Skin of body (tissue), 2 donors: ENCODE results near the gene ARL2. TPM values are rescaled to one million over a fixed set of nuclear protein-coding genes. Genes with fewer than 3 reads are reported as not detected.

Source experiments
- DNase-seq: peaks from one replicate; lab custom pipeline; 2025; lab: John Stamatoyannopoulos, UW
- total RNA-seq: library from RNA; depleted of rRNA; stranded (reverse); fragments of >200 nt; gene quantifications from one replicate; pipeline ENCODE4 v1.2.3, GENCODE V29; 2014

The ARL2 gene
- total RNA-seq, 1 donor from 2014 or later = 43.3 TPM

DNA sequence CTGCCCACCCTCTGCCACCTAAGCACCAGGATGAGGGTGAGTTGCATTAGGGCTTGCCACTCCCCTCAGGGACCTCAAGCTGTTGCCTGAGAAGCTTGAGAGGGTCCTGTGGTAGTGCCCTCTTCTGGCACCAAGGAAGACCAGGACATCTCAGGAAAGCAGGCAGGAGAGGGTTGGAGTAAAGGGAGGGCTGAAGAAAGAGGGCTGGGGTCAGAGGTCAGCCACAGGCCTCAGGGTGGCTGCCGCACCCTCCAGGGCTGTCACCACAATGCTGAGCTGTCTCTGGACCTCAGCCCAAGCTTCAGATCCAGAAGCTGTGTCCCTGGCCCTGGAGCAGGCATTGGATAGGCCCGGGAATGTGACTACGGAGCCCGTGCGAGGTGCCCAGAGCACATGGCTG is 31.1 kb downstream of the ARL2 start:
- no peak for DNase-seq

GRCh38 chr11:65045728-65046127 is 31.8 kb downstream of the ARL2 start:
- no peak for DNase-seq

DNA sequence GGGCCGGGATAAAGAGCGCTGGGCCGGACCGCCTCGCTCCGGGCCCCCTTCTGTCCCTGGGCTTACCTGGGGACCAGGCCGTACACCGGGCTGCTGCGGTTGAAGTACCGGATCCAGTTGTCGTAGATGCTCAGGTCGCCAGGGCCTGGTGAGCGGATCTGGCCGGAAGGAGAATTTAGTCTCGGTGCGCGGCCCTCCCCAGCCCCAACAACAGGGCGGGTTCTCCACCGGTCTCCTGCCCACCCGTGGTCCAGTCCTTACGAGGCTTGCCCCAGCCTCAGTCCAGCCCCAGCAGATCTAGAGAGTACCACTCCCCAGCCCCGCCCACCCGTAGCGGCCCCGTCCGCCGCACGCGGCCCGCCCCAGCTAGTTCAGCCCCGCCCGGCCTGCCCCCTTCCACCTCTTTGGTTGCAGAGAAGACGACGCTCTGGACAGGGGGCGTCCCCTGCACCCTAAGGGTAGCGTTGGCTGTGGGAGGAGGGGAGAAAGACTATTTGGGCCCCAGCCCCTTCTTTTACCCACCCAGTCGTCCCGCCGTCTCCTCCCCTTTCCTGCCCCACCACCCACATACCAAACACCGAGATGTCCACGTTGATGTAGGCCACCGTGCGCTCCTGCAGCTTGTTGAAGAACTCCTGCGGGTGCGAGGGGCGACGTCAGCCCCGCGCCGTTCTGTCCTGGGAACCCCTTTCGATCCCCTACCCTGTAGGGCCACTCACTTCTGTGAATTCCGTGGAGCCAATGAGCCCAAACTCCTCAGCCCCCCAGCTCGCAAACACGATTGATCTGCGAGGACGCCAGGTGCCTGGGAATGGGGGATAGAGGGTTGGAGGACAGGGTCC is 33.8 kb downstream of the ARL2 start:
- no peak for DNase-seq

- DNase-seq = no peak
These were observed 37.5 kb downstream of the ARL2 start for GRCh38 chr11:65051398-65051858.

GRCh38 chr11:65053827-65054508 is 40.0 kb downstream of the ARL2 start:
- no peak for DNase-seq

- no peak for DNase-seq
These were observed 41.6 kb downstream of the ARL2 start for GRCh38 chr11:65055538-65055937.

GRCh38 chr11:65056999-65057398 is 43.0 kb downstream of the ARL2 start:
- no peak for DNase-seq

DNA sequence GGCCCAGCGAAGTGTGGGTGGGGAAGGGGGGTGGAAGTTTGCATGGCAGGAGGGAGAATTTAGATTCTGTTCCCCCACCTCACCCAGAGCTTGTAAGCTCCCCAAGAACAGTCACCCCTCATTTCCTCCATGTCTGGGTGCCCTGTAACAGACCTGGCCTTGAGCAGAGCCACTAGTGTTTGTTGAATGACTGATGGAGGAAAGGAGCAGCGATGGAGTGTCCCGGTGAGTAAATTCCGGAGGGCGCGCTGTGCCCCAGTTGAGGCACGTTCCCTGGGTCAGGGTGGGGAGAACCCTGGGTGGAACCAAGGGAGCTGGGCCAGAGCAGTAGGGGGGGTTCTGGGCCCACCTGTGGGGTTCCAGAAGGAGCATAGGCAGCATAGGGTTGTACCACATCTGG is 43.6 kb downstream of the ARL2 start:
- no peak for DNase-seq

- DNase-seq = no peak
These were observed 44.1 kb downstream of the ARL2 start for GRCh38 chr11:65058012-65058411.

- DNase-seq = no peak
These were observed 44.6 kb downstream of the ARL2 start, which contains the start of gene NAALADL1 for GRCh38 chr11:65058419-65059054. Gene NAALADL1, minus strand, starts transcription at chr11:65058553. Its CDS starts 32 bp downstream, at chr11:65058521.

DNA sequence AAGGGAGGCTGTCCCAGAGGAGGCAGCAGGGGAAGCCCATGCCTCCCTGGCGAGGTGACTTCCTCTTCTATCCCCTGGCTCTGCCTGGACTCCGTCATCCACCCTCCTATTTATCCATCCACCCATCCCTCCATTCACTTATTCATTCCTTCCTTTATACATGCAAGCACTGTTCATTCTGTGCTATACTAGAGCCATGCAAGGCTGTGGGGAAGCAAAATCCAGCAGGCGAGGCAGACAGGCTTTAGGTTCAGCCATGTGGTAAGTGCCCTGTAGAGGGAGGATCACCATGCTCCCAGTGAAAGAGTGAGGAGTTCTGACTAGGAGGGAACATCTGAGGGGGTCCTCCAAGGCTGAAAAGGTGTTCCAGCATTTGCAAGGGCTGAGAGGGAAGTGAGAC is 45.6 kb downstream of the ARL2 start:
- no peak for DNase-seq

- DNase-seq = no peak
These were observed 46.2 kb downstream of the ARL2 start for GRCh38 chr11:65059959-65060824.

GRCh38 chr11:65060913-65061408 is 47.0 kb downstream of the ARL2 start:
- no peak for DNase-seq

- no peak for DNase-seq
These were observed 49.6 kb downstream of the ARL2 start for GRCh38 chr11:65063532-65063931.

GRCh38 chr11:65064847-65065240 is 50.9 kb downstream of the ARL2 start:
- DNase-seq = no peak

GRCh38 chr11:65065851-65066250 is 51.9 kb downstream of the ARL2 start:
- no peak for DNase-seq

DNA sequence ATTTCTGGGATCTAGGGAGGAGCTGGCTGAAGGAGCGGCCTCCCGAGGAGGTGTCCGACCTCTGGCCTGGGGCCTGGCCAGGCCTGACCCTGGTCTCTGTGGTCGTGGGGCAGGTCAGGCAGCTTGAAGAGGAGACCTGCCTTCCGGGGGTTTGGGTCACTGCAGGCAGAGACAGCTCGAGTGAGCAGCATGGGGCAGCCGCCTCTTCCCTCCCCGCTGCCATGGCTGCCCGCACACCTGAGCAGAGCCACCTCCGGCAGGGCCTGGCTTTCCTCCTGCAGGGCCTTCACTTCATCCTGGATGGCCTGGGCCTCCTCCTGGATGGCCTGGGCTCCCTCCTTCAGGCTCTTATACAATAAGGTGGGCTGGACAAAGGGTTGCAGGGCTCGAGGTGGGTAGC is 52.4 kb downstream of the ARL2 start:
- DNase-seq = no peak

- DNase-seq = no peak
These were observed 52.9 kb downstream of the ARL2 start for GRCh38 chr11:65066805-65067291.

- no peak for DNase-seq
These were observed 53.5 kb downstream of the ARL2 start for GRCh38 chr11:65067446-65067845.

GRCh38 chr11:65069217-65069616 is 55.3 kb downstream of the ARL2 start:
- no peak for DNase-seq
